Ovary (tissue), 3 donors: ENCODE results near the gene RAPGEF2.

Source experiments
- CTCF ChIP-seq, 3 donors: fragments of 450-650 bp in 2 of 3; fragments of 200-600 bp in 1 of 3; IDR thresholded peaks; one replicate each; pipeline versions ENCODE4 v1.5.1 to v1.8.0; 2016 to 2022; ENCODE audit warnings: antibody characterized with exemption in 3 of 3, mild to moderate bottlenecking in 1 of 3
- EP300 ChIP-seq: sonication (generic); formaldehyde crosslinking; IDR thresholded peaks from one replicate; pipeline ENCODE4 v1.6.1; 2017; ENCODE audit warnings: antibody characterized with exemption
- POLR2A ChIP-seq: fragments of 450-650 bp; IDR thresholded peaks from one replicate; pipeline ENCODE4 v1.6.1; 2017; ENCODE audit warnings: antibody characterized with exemption, mild to moderate bottlenecking, moderate library complexity
- donor health status: DM: no; HTN: no; CAD: no.

GRCh38 chr4:159174645-159175084, 71.8 kb downstream of the RAPGEF2 start:
- TF ChIP-seq POLR2A: no peak
- no peak for TF ChIP-seq CTCF (IDR thresholded peaks at IDR 0.05)
- no peak for TF ChIP-seq EP300
